GM18907 (cell line): ENCODE data around the gene POTEJ.
A peak's percentile ranks its signal among the peaks of the same experiment; 100 is the strongest.
"Not testable (repeated sequence)": the region's sequence is repeated elsewhere in the genome, so short reads cannot be mapped to it uniquely, and the experiment has no call there.

Source experiments
- ATAC-seq: cut with Tn5 transposase; IDR thresholded peaks from one replicate; pipeline ENCODE4 v1.9.1; 2021; ENCODE audit warnings: mild to moderate bottlenecking, moderate library complexity; ENCODE audit not compliant: unreplicated experiment

Gene POTEJ

DNA sequence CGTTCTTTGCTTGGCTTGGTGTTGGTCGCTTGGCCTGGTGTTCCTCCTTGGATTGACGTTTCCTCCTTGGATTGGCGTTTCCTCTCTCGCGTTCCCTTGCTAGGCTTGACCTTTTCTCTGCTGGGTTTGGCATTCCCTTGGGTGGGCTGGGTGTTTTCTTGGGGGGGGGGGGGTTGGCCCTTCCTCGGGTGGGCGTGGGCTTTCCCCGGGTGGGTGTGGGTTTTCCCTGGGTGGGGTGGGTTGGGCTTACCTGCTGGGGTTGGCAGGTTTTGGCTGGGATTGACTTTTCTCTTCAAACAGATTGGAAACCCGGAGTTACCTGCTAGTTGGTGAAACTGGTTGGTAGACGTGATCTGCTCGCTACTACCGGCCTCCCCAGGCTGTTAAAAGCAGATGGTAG lies at the start of gene POTEJ:
Gene POTEJ (plus strand): TSS at position 301 of the 400 bp plus-strand sequence. CDS start 93 bp downstream, at position 394.
- not testable (repeated sequence) for ATAC-seq

DNA sequence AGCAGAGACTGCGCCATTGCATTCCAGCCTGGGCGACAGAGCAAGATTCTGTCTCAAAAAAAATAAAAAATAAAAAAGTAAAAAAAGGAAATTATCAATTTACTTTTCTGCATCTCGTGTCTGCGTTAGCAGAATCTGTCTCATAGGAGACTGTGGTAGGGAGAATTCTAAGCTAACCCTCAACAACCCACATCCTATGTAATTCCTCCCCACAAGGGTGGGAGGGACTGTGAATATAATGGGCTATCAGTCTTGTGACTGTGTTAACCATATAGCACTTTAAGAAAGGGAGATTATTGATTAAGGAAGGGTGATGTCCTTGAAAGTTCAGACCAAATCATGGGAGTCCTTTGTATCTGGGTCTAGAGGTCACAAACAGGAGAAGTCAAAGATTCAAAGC lies 45.1 kb upstream of the POTEJ start:
- not testable (repeated sequence) for ATAC-seq

- not testable (repeated sequence) for ATAC-seq
These were observed 39.3 kb upstream of the POTEJ start for GRCh38 chr2:130571929-130572328.

DNA sequence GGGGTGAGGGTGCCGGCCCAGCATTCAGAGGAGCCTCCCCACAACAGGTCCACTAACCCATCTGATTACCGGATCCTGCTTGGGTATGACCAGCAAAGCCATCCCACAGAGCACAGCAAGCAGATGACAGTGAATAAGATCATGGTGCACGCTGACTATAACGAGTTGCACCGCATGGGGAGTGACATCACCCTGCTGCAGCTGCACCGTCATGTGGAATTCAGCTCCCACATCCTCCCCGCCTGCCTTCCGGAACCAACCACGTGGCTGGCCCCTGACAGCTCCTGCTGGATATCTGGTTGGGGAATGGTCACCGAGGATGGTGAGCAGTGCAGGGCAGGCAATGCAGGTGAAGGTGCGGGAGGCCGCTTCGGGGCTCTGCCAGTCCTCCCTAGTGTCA lies 37.0 kb upstream of the POTEJ start:
- not testable (repeated sequence) for ATAC-seq

DNA sequence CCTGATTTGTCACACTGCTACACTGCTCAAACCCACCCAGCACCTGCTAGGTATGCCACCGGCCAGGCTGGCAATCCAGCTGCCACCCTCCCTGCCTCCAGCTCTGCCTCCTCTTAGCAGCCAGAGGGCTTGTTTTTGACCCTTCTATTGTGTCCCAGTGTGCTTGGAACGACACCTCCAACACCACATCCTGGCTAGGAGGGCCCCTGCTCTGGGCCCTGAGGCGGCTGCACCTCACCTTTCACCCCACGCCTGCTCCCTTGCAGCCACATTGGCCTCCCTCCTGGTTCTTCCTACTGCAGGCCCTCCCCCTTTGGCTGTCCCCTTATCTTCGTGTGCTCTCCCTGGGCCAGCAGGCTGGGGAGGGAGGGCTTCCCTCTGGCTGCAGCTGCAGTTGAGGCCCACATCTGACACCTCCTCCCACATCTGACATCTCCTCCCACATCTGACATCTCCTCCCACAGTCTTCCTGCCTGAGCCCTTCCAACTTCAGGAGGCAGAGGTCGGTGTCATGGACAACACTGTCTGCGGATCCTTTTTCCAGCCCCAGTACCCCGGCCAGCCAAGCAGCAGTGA lies 34.9 kb upstream of the POTEJ start:
- not testable (repeated sequence) for ATAC-seq

GRCh38 chr2:130577559-130577958 lies 33.7 kb upstream of the POTEJ start:
- ATAC-seq: not testable (repeated sequence)

- not testable (repeated sequence) for ATAC-seq
These were observed 32.1 kb upstream of the POTEJ start for GRCh38 chr2:130579121-130579520.

DNA sequence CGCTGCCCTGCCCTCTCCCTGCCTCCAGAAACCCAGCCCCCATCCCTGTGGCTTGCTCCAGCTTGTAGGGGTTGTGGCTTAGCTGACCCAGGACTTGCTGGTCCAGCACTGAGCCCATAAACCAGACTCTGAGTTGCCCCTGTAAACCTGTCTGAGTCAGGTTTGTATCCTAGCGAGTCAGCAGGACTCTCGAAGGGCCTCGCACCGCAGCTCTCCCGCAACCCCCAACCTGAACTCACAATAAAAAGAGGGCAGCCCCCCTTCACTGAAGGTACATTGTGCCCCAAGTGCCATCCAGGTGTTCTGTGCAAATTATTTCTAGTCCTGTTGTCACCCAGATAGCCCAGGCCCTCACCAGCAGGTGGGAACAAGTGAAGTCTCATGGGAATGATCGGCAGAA lies 29.7 kb upstream of the POTEJ start:
- ATAC-seq: not testable (repeated sequence)

- ATAC-seq: not testable (repeated sequence)
These were observed 28.3 kb upstream of the POTEJ start for GRCh38 chr2:130582970-130583369.

DNA sequence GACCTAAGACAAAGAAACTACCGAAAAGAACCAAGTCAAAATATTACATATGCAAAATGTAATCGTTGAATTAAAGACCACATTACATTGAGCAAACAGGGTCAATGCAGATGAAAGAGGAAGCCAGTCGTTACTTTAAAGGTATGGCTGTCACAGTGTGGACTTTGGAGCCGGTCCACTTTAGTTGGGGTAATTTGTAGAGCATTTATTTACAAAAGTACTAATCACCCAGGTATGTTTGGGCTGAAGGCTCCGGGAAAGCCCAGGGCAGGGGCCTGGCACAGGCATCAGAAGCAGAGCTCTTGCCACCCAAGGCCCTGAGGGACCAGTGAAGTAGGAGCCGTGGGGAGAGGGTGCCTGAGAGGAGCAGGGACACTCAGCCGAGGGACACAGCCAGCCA lies 27.7 kb upstream of the POTEJ start:
- not testable (repeated sequence) for ATAC-seq

- not testable (repeated sequence) for ATAC-seq
These were observed 26.5 kb upstream of the POTEJ start for GRCh38 chr2:130584726-130585125.

DNA sequence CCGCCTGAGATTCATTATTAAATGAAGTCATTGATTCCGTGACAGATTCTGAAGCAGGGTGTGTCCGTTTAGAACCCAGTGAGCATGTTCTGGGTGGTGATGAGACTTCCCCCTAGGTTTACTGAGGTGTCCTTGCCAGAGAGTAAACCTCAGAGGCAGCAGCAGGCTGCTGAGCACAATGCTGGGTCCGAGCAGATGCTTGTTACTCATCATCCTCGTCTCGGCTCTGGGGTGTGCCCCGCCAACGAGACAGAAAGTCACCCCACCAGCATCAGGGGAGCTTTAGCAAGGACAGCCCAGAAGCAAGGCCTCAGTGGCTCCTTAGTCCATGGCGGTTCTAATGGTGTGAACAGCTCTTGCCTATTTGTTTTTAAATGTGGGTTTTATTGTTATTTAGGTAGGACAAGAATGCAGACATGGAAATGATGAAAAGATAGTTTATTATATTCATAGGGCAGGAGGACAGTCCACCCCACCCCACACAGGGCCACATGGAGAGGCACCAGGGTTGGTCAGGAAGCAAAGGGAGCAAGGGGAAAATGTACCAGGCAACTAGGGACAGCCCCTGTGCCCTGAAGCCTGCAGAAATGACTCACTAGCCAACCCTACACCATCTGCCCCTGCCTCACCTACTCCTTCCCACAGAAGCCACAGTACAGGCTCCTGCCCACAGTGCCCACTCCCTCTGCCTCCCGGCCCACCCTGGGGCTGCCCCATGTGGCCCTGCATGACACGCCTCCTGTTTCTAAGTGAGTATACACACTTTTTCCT lies 22.4 kb upstream of the POTEJ start:
- peak; percentile 96 for ATAC-seq

DNA sequence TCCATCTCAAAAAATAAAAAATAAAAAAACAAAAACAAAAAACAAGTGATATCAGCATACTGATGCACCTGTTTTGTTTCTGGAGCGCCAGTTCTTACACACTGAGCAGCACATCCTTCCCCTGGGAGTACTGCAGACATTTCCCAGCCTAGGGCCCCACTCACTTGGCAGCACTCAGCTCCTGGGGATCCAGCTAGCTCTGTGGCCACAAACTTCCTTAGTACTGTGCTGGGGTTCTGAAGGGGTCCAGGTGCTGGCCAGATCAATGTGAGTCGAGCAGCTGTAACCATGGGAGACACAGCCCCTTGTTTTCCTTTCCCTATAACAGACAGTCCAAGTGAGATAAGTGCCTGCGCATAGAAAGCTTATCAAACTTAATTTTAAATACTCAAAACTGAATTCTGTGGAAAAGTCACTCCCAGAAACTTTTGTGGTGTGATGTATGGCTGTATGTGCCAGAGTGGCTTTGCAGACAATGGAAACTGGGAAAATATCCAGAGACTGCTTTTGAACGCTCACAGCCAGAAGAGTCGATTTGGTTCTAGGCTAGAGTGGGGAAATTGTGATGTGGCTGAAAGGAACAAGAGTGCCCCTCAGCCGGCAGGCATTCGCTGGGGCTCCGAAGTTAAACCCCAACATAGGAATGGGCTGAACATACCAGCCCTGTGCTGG lies 20.9 kb upstream of the POTEJ start:
- ATAC-seq: not testable (repeated sequence)

DNA sequence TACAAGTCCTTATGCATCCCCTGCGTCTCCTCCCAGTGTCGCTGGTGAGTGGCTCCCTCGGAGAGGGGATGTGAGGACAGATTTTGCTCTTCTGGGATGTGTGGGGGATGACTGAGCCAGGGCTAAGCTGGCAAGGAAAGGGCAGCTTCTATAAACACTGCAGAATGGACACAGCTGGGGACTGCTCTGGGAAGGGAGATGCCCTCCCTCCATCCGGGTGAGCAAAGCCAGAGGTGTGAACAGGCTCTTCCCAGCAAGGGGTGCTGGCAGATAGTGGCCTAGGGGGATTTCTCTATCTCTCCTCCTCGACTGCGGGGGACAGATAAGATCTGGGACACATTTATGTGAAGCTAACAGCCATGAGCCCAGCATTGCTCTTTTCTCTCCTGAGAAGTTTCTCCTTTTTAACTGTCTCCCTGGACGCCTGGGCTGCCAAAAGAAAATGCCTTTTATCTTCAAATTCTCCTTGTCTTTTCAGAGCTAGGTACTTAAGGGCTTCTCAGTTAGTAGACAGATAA lies 20.3 kb upstream of the POTEJ start:
- ATAC-seq: not testable (repeated sequence)

DNA sequence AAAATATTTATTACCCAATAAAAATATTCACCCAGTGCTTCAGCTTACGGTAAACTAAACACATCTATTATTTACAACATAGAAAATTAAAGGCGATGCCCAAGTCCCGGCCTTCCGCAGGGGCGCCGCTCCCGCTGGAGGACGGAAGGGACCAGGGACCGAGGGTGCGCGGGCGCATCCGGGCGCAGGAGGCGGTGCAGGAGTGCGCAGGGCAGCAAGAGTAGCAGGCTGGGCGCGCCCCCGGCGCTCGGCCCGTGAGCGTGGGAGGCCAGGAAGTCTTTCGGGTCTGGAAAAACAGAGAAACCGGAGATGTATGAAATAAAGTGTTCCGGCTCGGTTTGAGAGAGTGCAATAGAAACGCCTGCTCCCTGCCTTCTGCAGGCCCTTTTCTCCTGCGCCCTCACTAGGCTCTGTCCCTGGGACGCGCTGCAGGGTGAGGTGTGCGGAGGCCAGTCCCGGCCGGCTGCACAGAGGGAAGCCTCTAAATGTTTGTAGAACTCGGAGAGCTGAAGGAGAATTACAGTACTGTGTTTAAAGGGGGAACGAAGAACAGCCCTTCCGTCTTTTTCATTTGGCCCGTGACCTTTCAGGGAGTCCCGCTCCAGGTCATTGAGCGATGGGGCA lies 18.3 kb upstream of the POTEJ start:
- ATAC-seq: not testable (repeated sequence)

DNA sequence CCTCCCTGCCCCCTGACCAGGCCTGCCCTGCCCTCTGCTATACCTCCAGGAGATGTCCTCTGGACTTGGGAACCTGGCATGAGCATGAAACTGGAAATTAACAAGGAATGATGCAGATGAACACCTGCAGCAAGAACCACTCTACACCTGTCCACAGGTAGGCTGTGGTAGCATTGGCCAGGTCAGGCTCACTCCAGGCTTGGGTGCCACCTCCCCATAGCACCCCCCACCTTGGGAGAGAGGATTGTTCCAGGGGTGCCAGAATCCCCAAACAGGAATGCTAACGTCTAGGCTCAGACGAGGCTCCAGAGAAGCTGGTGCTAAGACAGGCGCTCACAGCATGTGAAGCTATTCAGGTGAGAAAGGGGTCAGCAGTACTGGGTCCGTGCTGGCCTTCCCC lies 17.2 kb upstream of the POTEJ start:
- ATAC-seq: not testable (repeated sequence)

GRCh38 chr2:130596757-130597156 lies 14.5 kb upstream of the POTEJ start:
- not testable (repeated sequence) for ATAC-seq

DNA sequence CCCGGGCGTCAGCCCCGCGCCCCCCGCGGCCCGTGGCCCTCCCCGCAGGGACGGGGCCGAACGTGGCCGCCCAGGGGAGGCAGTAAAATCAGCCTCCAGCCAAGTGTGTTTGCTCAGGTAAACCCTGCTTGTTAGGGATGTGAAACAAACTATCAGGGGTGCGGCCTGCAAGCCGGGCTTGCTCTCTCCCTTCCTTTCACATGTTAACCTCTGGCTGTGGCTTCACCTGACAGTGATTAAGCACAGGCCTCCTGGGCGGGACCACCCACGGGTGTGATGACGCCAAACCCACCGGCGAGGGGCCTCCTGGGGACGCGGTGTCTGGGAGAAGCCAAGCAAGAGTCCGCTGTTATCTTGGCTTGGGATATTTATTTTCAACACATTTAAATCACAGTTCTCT lies 13.2 kb upstream of the POTEJ start:
- ATAC-seq: not testable (repeated sequence)

DNA sequence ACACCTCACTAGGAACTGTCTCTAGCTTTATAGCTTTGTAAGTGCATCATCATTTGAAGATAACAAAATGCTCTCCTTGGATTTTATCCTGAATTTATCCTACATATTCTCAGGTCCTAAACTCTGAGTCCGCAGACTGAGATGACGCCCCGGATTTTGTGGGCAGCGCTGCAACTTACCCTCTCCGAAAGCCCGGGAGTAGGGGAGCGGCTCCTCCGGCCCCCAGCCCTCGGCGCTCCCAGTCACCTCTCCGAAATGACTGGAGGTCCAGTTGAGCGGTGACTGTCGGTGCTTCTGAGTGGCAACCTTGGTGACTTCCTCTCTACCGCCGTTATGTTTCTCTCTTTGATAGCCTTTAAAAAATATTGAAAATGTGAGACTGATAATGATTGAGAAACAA lies 12.8 kb upstream of the POTEJ start:
- ATAC-seq: not testable (repeated sequence)

DNA sequence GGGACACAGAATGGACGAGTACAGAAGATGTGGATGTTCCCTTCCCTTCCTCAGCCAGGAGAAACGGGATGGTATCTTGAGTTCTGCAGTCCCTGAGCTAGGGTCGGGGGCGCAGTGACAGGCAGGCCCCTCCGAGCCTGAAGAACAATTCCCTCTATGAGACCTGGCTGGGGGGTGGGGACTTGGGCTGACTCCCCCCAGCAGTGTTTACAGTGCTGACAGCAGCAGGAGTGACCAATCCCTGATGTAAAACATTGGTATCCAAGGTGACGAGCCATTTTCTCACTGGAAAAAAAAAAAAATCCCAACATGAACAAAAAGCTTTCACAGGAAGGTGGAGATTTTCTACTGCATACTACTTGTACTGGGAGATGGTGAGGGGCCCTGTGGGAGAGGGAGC lies 11.8 kb upstream of the POTEJ start, which contains the start of gene CFC1:
Gene CFC1 (minus strand): TSS at position 183 of the 400 bp plus-strand sequence. CDS start 288 bp downstream, outside the sequence.
- ATAC-seq: not testable (repeated sequence)

GRCh38 chr2:130599926-130600325 lies 11.3 kb upstream of the POTEJ start:
- ATAC-seq: not testable (repeated sequence)
